ENCODE data around the gene SOWAHA.

SOWAHA gene

GRCh38 chr5:132820162-132820754, 7.2 kb downstream of the SOWAHA start:
- peak; percentile 88 for TF ChIP-seq CTCF (IDR thresholded peaks at IDR 0.05; ENCODE audit: control insufficient read depth, insufficient read depth, low read depth, low read length, missing control alignments)
- H3K4me3 ChIP-seq (ENCODE audit: control insufficient read depth, low read depth, low read length): no peak overlapping the region
- peak; percentile 76 for DNase-seq (ENCODE audit: low read depth)

- no peak overlapping the region for H3K4me3 ChIP-seq (ENCODE audit: control insufficient read depth, low read depth, low read length)
- no peak for DNase-seq (ENCODE audit: low read depth)
- no peak for TF ChIP-seq CTCF (IDR thresholded peaks at IDR 0.05; ENCODE audit: control insufficient read depth, insufficient read depth, low read depth, low read length, missing control alignments)
Observed at GRCh38 chr5:132821350-132821749, 8.2 kb downstream of the SOWAHA start.

- H3K4me3 ChIP-seq (ENCODE audit: control insufficient read depth, low read depth, low read length): no peak overlapping the region
- no peak for DNase-seq (ENCODE audit: low read depth)
- TF ChIP-seq CTCF (IDR thresholded peaks at IDR 0.05; ENCODE audit: control insufficient read depth, insufficient read depth, low read depth, low read length, missing control alignments): no peak
Observed at GRCh38 chr5:132821791-132822190, 8.7 kb downstream of the SOWAHA start.

GRCh38 chr5:132822650-132823480, 9.8 kb downstream of the SOWAHA start:
- no peak for DNase-seq (ENCODE audit: low read depth)
- no peak for TF ChIP-seq CTCF (IDR thresholded peaks at IDR 0.05; ENCODE audit: control insufficient read depth, insufficient read depth, low read depth, low read length, missing control alignments)
- no peak overlapping the region for H3K4me3 ChIP-seq (ENCODE audit: control insufficient read depth, low read depth, low read length)

GRCh38 chr5:132823481-132824050, 10.5 kb downstream of the SOWAHA start:
- no peak for DNase-seq (ENCODE audit: low read depth)
- no peak for TF ChIP-seq CTCF (IDR thresholded peaks at IDR 0.05; ENCODE audit: control insufficient read depth, insufficient read depth, low read depth, low read length, missing control alignments)
- no peak overlapping the region for H3K4me3 ChIP-seq (ENCODE audit: control insufficient read depth, low read depth, low read length)

GRCh38 chr5:132824426-132824825, 11.3 kb downstream of the SOWAHA start:
- no peak for DNase-seq (ENCODE audit: low read depth)
- no peak for TF ChIP-seq CTCF (IDR thresholded peaks at IDR 0.05; ENCODE audit: control insufficient read depth, insufficient read depth, low read depth, low read length, missing control alignments)
- H3K4me3 ChIP-seq (ENCODE audit: control insufficient read depth, low read depth, low read length): no peak overlapping the region

Data from AG09309 (cell line).